ENCODE data around the gene FBXW4. TPM values are rescaled to one million over a fixed set of nuclear protein-coding genes. Genes with fewer than 3 reads are reported as not detected.

FBXW4 gene
- polyA plus RNA-seq, 1 of the 3 experiments (the other 2 are of a cell fraction) = 27.6 TPM

DNA sequence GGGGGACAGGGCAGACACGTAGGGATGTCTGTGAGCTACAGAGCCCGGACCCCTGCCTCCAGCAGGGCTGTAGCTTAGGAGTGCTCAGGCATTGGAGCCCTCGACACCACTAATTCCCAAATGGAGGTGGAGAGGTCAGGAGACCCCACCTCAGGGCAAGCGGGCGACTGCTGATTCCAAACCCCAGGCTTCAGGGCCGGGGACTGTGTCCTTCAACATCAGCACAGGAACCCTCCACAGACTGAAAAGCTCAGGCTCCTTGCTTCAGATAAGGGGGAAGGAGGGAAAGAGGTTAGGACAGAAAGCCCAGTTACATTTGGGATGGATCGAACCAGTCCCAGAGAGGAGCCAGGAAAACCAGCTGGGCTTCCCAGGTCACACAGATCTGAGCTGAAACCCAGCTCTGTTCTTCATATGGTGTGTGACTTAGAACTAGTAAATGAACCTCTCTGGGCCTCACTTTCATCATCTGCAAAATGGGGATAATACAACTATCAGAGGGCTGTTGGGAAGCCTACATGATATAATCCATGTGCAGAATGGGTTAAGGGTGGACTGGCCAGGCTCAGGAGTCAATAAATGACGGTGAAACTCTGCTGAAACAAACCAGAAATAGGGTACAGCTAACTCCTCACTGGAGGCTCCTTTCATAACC, 123.6 kb downstream of the FBXW4 start:
- Histone ChIP-seq H2AFZ (ENCODE audit: low read depth) (no peak overlapping the region), H3K36me3 (replicated peaks in 1 of 2; ENCODE audit: control insufficient read depth in 1 of 2, insufficient read depth in 2 of 2, low read length in 1 of 2) (no peaks in the 10 kb centered on the region), H3K79me2 (ENCODE audit: insufficient read depth) (no peaks in the 10 kb centered on the region), H3K9ac (no peak overlapping the region), H3K4me2 (no peak overlapping the region), H3K9me3 (no peaks in the 10 kb centered on the region), H3K27me3 (ENCODE audit: insufficient read depth) (no peaks in the 10 kb centered on the region), H3K9me2 (no peaks in the 10 kb centered on the region), H3K4me1 (ENCODE audit: control insufficient read depth in 1 of 2, insufficient read depth in 2 of 2, low read depth in 1 of 2, low read length in 1 of 2) (peaks cover 0 to 24% of the 10 kb centered on the region in 2 experiments; a peak in 1 of 4 replicates), H3K4me3 (ENCODE audit: low read depth in 2 of 2, low read length in 1 of 2) (no peak overlapping the region), H3F3A (replicated peaks; ENCODE audit: insufficient read depth) (no peaks in the 10 kb centered on the region), H3K27ac (ENCODE audit: low read depth in 2 of 2, low read length in 1 of 2) (no peak overlapping the region), H4K20me1 (ENCODE audit: insufficient read depth) (no peaks in the 10 kb centered on the region)
- ChIA-PET CTCF (interaction anchor here (0.8 to 9.1 kb wide), 36 partner anchors 14 to 419 kb away, joined by 3 to 164 read pairs (median 8); partner anchors contain the start of genes DPCD and POLL), POLR2A (interaction anchor here (1.0 to 2.2 kb wide), 3 partner anchors 11 to 357 kb away, joined by 3 to 7 read pairs (median 4); partner anchors contain the start of genes DPCD and POLL)
- 89% methylated on average over 6 of the region's 8 CpGs for WGBS (ENCODE audit: low lambda C conversion rate)
- TF ChIP-seq, protein P1, sequence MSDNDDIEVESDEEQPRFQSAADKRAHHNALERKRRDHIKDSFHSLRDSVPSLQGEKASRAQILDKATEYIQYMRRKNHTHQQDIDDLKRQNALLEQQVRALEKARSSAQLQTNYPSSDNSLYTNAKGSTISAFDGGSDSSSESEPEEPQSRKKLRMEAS (IDR thresholded peaks at IDR 0.05; ENCODE audit: low read depth) = no peak
- TF ChIP-seq RCOR1 (IDR thresholded peaks at IDR 0.05; ENCODE audit: low read length) (no peak), RFX5 (IDR thresholded peaks at IDR 0.05; ENCODE audit: low read length) (no peak)
- TF ChIP-seq, protein P2, sequence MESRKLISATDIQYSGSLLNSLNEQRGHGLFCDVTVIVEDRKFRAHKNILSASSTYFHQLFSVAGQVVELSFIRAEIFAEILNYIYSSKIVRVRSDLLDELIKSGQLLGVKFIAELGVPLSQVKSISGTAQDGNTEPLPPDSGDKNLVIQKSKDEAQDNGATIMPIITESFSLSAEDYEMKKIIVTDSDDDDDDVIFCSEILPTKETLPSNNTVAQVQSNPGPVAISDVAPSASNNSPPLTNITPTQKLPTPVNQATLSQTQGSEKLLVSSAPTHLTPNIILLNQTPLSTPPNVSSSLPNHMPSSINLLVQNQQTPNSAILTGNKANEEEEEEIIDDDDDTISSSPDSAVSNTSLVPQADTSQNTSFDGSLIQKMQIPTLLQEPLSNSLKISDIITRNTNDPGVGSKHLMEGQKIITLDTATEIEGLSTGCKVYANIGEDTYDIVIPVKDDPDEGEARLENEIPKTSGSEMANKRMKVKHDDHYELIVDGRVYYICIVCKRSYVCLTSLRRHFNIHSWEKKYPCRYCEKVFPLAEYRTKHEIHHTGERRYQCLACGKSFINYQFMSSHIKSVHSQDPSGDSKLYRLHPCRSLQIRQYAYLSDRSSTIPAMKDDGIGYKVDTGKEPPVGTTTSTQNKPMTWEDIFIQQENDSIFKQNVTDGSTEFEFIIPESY (IDR thresholded peaks at IDR 0.05; ENCODE audit: borderline replicate concordance, low read depth) = no peak
- TF ChIP-seq, protein P3, sequence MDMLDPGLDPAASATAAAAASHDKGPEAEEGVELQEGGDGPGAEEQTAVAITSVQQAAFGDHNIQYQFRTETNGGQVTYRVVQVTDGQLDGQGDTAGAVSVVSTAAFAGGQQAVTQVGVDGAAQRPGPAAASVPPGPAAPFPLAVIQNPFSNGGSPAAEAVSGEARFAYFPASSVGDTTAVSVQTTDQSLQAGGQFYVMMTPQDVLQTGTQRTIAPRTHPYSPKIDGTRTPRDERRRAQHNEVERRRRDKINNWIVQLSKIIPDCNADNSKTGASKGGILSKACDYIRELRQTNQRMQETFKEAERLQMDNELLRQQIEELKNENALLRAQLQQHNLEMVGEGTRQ (IDR thresholded peaks at IDR 0.05; ENCODE audit: borderline replicate concordance, low read depth, low read length) = no peak
- no peak for DNase-seq

DNA sequence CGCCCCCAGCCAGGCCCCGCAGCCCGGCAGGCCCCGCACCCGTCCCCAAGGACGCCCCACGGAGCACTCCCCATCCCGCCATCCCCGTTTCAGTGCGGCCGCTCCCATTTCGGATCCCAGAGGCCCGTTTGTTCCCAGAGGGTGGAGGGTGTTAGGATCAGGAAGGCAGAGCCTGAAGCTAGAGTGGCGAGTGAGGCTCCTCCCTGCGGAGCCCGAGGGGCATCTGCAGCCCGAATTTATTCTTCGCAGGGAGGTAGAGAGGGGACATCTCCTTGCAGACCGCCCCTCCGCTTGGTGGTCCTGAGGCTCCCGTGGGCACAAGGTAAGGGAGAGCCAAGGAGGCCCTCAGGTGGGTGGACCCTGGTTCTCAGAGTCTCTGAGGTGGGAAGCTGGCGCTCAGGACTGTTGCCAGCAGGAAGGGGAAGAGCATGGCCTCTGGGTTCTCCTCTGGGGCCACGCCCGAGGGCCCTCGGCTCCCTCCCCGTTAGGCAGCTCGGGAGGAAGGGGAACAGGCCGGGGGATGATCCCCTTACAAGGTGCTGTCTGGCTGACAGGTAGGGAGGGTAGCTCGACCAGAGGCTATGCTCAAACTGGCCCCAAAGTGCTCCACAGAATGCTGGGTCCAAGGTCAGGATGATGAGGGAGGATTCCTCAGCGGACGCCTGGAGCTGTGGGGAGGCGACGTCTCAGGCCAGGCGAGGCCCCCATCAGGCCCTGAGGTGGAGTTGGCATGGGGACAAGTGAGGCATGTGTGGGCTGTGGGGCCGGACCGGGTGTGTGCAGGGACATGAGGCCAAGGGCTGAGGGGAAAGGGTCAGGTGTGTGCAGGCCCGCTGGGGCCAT, 124.3 kb downstream of the FBXW4 start:
- peak overlapping the region; percentile 62 for H3K9ac ChIP-seq
- H3K4me2 ChIP-seq = peak overlapping the region; percentile 86
- WGBS (ENCODE audit: low lambda C conversion rate) = 29% methylated on average over 15 of the region's 37 CpGs
- no peaks in the 10 kb centered on the region for H3K9me3 ChIP-seq
- no peak overlapping the region; a peak in 1 of 4 replicates for H3K27ac ChIP-seq (ENCODE audit: low read depth in 2 of 2, low read length in 1 of 2)
- no peaks in the 10 kb centered on the region for H3K36me3 ChIP-seq (replicated peaks in 1 of 2; ENCODE audit: control insufficient read depth in 1 of 2, insufficient read depth in 2 of 2, low read length in 1 of 2)
- H3K79me2 ChIP-seq (ENCODE audit: insufficient read depth) = no peaks in the 10 kb centered on the region
- ChIA-PET POLR2A (interaction anchor here (0.8 to 2.2 kb wide), 6 partner anchors 12 to 356 kb away, joined by 3 to 7 read pairs (median 4); partner anchors contain the start of genes DPCD and POLL), CTCF (interaction anchor here (0.6 to 9.1 kb wide), 55 partner anchors 8 to 419 kb away, joined by 3 to 164 read pairs (median 4); partner anchors contain the start of genes DPCD, NPM3 and POLL)
- H3K9me2 ChIP-seq = no peaks in the 10 kb centered on the region
- peak overlapping the region; percentile 80 for H2AFZ ChIP-seq (ENCODE audit: low read depth)
- peak overlapping the region; percentile 66 to 70 for H3K4me3 ChIP-seq (ENCODE audit: low read depth in 2 of 2, low read length in 1 of 2)
- H3F3A ChIP-seq (replicated peaks; ENCODE audit: insufficient read depth) = no peaks in the 10 kb centered on the region
- H3K27me3 ChIP-seq (ENCODE audit: insufficient read depth) = no peaks in the 10 kb centered on the region; the same call in 1 of the 2 replicates
- no peaks in the 10 kb centered on the region for H4K20me1 ChIP-seq (ENCODE audit: insufficient read depth)
- DNase-seq = peak; percentile 56
- peaks cover 0 to 29% of the 10 kb centered on the region in 2 experiments; a peak in 1 of 4 replicates for H3K4me1 ChIP-seq (ENCODE audit: control insufficient read depth in 1 of 2, insufficient read depth in 2 of 2, low read depth in 1 of 2, low read length in 1 of 2)
- TF ChIP-seq SMC3 (IDR thresholded peaks at IDR 0.05; ENCODE audit: low read depth, low read length) = no peak
